Neural progenitor cell (in vitro differentiated cells): Measurements from ENCODE around the gene HSD17B14. TPM values are rescaled to one million over a fixed set of nuclear protein-coding genes. Genes with fewer than 3 reads are reported as not detected.
A peak's percentile ranks its signal among the peaks of the same experiment; 100 is the strongest.

Experiments
- DNase-seq: peaks from one replicate; pipeline ENCODE4 v3.0.0-alpha.2; 2016; ENCODE audit warnings: low spot score
- H2AFZ ChIP-seq: fragments of 200-600 bp; sonication (generic); replicated peaks from 2 replicates; pipeline ENCODE4 v1.6.1; 2016; ENCODE audit warnings: antibody characterized with exemption
- H3F3A ChIP-seq: fragments of 200-600 bp; sonication (generic); 2 replicates; pipeline ENCODE4 v1.6.1; 2016; ENCODE audit warnings: antibody characterized with exemption, low read depth
- H3K27ac ChIP-seq: fragments of 200-600 bp; sonication (generic); 2 replicates; pipeline ENCODE4 v1.5.1; 2016; ENCODE audit warnings: mild to moderate bottlenecking
- H3K27me3 ChIP-seq: fragments of 200-600 bp; sonication (generic); 2 replicates; pipeline ENCODE4 v1.6.1; 2016; ENCODE audit warnings: mild to moderate bottlenecking, moderate library complexity
- H3K36me3 ChIP-seq: fragments of 200-600 bp; sonication (generic); 2 replicates; pipeline ENCODE4 v1.5.1; 2016
- H3K4me1 ChIP-seq: fragments of 200-600 bp; sonication (generic); 2 replicates; pipeline ENCODE4 v1.6.1; 2016; ENCODE audit warnings: mixed run types
- H3K4me2 ChIP-seq: fragments of 200-600 bp; sonication (generic); 2 replicates; pipeline ENCODE4 v1.6.1; 2016
- H3K4me3 ChIP-seq: fragments of 200-600 bp; sonication (generic); 2 replicates; pipeline ENCODE4 v1.5.1; 2016
- H3K79me2 ChIP-seq: fragments of 200-600 bp; sonication (generic); 2 replicates; pipeline ENCODE4 v1.6.1; 2016; ENCODE audit warnings: low read depth
- H3K9ac ChIP-seq: fragments of 200-600 bp; sonication (generic); 2 replicates; pipeline ENCODE4 v1.6.1; 2016
- H3K9me3 ChIP-seq: fragments of 200-600 bp; sonication (generic); 2 replicates; pipeline ENCODE4 v1.5.1; 2016; ENCODE audit warnings: low read depth
- H4K20me1 ChIP-seq: fragments of 200-600 bp; sonication (generic); 2 replicates; pipeline ENCODE4 v1.6.1; 2016; ENCODE audit warnings: low read depth
- H3K27ac Mint-ChIP-seq: 3 replicates; pipeline ENCODE4 v1.8.0; 2021; ENCODE audit warnings: mixed read lengths
- H3K27me3 Mint-ChIP-seq: 2 replicates; pipeline ENCODE4 v1.8.0; 2022; ENCODE audit warnings: low read depth, mild to moderate bottlenecking, inconsistent platforms, moderate library complexity, mixed read lengths; ENCODE audit not compliant: insufficient read depth
- H3K36me3 Mint-ChIP-seq: 3 replicates; pipeline ENCODE4 v1.8.0; 2021; ENCODE audit warnings: mixed read lengths
- H3K4me1 Mint-ChIP-seq: 3 replicates; pipeline ENCODE4 v1.8.0; 2021; ENCODE audit warnings: mixed read lengths
- H3K4me3 Mint-ChIP-seq: 3 replicates; pipeline ENCODE4 v1.8.0; 2021; ENCODE audit warnings: mild to moderate bottlenecking, moderate library complexity, mixed read lengths
- H3K9me3 Mint-ChIP-seq: 3 replicates; pipeline ENCODE4 v1.8.0; 2020; ENCODE audit warnings: mixed read lengths
- CTCF ChIP-seq: fragments of 200-600 bp; sonication (generic); IDR thresholded peaks from 2 replicates; pipeline ENCODE4 v1.5.1; 2017; ENCODE audit warnings: antibody characterized with exemption, mild to moderate bottlenecking
- EZH2 ChIP-seq: fragments of 200-600 bp; sonication (generic); IDR thresholded peaks from 2 replicates; pipeline ENCODE4 v1.6.1; 2017; ENCODE audit warnings: antibody characterized with exemption, mild to moderate bottlenecking, moderate library complexity
- EZH2phosphoT487 ChIP-seq: fragments of 200-600 bp; sonication (generic); IDR thresholded peaks from 2 replicates; pipeline ENCODE4 v1.6.1; 2017; ENCODE audit warnings: antibody characterized with exemption
- total RNA-seq: library from RNA; depleted of rRNA; stranded (reverse); fragments of >200 nt; gene quantifications from 2 replicates; pipeline ENCODE4 v1.2.3, GENCODE V29; 2015; ENCODE audit warnings: low replicate concordance

HSD17B14 gene
- total RNA-seq, 1 donor from 2014 or later: 11.2 TPM

GRCh38 chr19:48796298-48797083 lies 39.8 kb downstream of the HSD17B14 start:
- H3F3A ChIP-seq: peaks cover 6% of the 10 kb centered on the region
- H4K20me1 ChIP-seq: no peaks in the 10 kb centered on the region
- no peaks in the 10 kb centered on the region for H3K79me2 ChIP-seq
- Mint-ChIP-seq H3K27me3 (peaks cover 2% of the 10 kb centered on the region), H3K4me3 (no peak overlapping the region), H3K9me3 (no peaks in the 10 kb centered on the region), H3K27ac (no peak overlapping the region), H3K36me3 (peaks cover 3% of the 10 kb centered on the region), H3K4me1 (peaks cover 31% of the 10 kb centered on the region)
- H3K27me3 ChIP-seq: no peaks in the 10 kb centered on the region
- no peak overlapping the region for H3K9ac ChIP-seq
- no peak overlapping the region for H3K4me2 ChIP-seq
- peaks cover 8% of the 10 kb centered on the region for H3K4me1 ChIP-seq
- H2AFZ ChIP-seq: no peak overlapping the region
- H3K4me3 ChIP-seq: no peak overlapping the region
- no peak for TF ChIP-seq CTCF
- no peak for TF ChIP-seq EZH2phosphoT487
- no peak for TF ChIP-seq EZH2
- H3K27ac ChIP-seq: no peak overlapping the region
- no peaks in the 10 kb centered on the region for H3K36me3 ChIP-seq
- no peaks in the 10 kb centered on the region for H3K9me3 ChIP-seq
- no peak for DNase-seq

GRCh38 chr19:48795685-48796070 lies 40.6 kb downstream of the HSD17B14 start:
- peaks cover 31% of the 10 kb centered on the region for H3K4me1 Mint-ChIP-seq
- H3K4me3 ChIP-seq: no peak overlapping the region
- no peaks in the 10 kb centered on the region for H4K20me1 ChIP-seq
- H3K4me3 Mint-ChIP-seq: peak overlapping the region; percentile 94
- H3K36me3 Mint-ChIP-seq: peaks cover 3% of the 10 kb centered on the region
- no peaks in the 10 kb centered on the region for H3K9me3 ChIP-seq
- H3K79me2 ChIP-seq: no peaks in the 10 kb centered on the region
- H3K27ac Mint-ChIP-seq: peak overlapping the region; percentile 95
- DNase-seq: no peak
- peaks cover 2% of the 10 kb centered on the region for H3K27me3 Mint-ChIP-seq
- no peaks in the 10 kb centered on the region for H3K36me3 ChIP-seq
- no peaks in the 10 kb centered on the region for H3K27me3 ChIP-seq
- H2AFZ ChIP-seq: no peak overlapping the region
- H3F3A ChIP-seq: peaks cover 6% of the 10 kb centered on the region
- no peak for TF ChIP-seq CTCF
- no peak for TF ChIP-seq EZH2phosphoT487
- no peak for TF ChIP-seq EZH2
- no peak overlapping the region for H3K27ac ChIP-seq
- no peak overlapping the region for H3K4me2 ChIP-seq
- H3K9me3 Mint-ChIP-seq: no peaks in the 10 kb centered on the region
- H3K9ac ChIP-seq: no peak overlapping the region
- peaks cover 8% of the 10 kb centered on the region for H3K4me1 ChIP-seq

- no peaks in the 10 kb centered on the region for H3K9me3 ChIP-seq
- peak overlapping the region; percentile 94 for H3K4me3 Mint-ChIP-seq
- H3K27me3 Mint-ChIP-seq: peaks cover 2% of the 10 kb centered on the region
- H2AFZ ChIP-seq: peak overlapping the region; percentile 98
- H3K9me3 Mint-ChIP-seq: no peaks in the 10 kb centered on the region
- peaks cover 6% of the 10 kb centered on the region for H3F3A ChIP-seq
- no peak for TF ChIP-seq EZH2phosphoT487
- TF ChIP-seq CTCF: peak; percentile 100
- no peak for TF ChIP-seq EZH2
- no peaks in the 10 kb centered on the region for H3K79me2 ChIP-seq
- H3K9ac ChIP-seq: no peak overlapping the region
- H3K4me1 ChIP-seq: peaks cover 8% of the 10 kb centered on the region
- peak overlapping the region; percentile 74 for H3K4me3 ChIP-seq
- H3K27ac ChIP-seq: no peak overlapping the region
- H3K36me3 Mint-ChIP-seq: peaks cover 3% of the 10 kb centered on the region
- H3K4me1 Mint-ChIP-seq: peaks cover 29% of the 10 kb centered on the region
- no peaks in the 10 kb centered on the region for H4K20me1 ChIP-seq
- H3K27ac Mint-ChIP-seq: peak overlapping the region; percentile 95
- H3K4me2 ChIP-seq: peak overlapping the region; percentile 70
- peak; percentile 98 for DNase-seq
- H3K27me3 ChIP-seq: no peaks in the 10 kb centered on the region
- no peaks in the 10 kb centered on the region for H3K36me3 ChIP-seq
Observed at GRCh38 chr19:48795055-48795684, 41.1 kb downstream of the HSD17B14 start.
